NCI-H2171 (cell line): ENCODE results near the gene CTNNA2.
"Not testable (repeated sequence)": the region's sequence is repeated elsewhere in the genome, so short reads cannot be mapped to it uniquely, and the experiment has no call there.

Source experiments
- DNase-seq: peaks from one replicate; lab custom pipeline; 2025; lab: John Stamatoyannopoulos, UW

CTNNA2 gene

DNA sequence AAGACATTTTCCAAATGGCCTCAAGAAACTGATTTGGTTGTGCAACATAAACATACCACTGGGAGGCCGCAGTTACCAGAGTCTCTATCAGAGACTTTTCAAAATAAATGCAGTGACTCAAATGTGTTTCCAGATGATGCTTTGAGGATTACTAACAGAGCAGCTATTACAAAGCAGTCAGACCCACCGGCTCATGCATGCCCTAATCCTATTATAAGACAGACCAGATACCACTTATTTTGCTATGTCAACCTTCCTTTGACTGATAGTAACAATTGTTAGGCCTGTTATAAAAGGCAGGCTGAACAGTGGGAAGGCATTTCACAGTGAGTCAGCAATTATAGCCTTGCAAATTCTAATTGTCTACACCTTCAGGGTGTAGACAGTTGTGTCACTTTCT, 574.0 kb downstream of the CTNNA2 start:
- DNase-seq: no peak

DNA sequence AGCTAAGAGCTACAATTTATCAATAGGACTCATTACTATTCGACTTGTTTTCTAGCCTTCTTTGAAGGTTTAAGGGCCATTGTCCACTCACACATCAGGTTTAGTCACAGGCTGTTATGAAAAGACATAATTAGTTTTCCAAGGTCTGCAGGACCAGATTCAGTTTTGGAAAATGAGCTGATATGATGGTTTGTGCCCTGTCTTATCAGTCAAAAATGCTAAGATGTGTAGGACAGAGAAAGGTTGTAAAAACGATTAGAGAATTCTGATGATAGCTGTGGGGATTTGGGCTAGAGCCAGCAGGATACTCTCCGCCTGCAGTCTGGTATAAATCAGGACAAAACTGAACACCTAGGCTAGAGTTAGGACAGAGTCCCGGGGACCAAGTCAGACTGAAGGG, 578.4 kb downstream of the CTNNA2 start:
- no peak for DNase-seq

DNA sequence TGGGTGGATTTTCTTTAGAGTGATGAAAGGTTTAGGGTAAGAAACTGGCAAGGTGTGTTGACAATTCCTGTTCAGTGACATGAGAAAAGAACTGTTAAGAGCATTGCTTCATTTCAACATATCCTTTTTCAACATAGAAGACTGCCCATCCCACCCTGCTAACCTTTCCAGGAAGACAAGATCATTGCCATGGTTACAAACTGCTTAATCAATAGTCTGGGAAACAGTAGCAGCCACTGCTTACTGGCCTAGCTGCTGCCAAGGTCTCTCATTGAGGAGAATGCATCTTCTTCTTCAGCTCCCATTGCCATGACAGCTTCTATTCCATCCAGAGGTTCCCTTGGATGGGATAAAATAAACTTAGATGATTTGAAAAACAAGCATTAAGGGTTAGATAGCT, 579.6 kb downstream of the CTNNA2 start:
- DNase-seq: no peak

DNA sequence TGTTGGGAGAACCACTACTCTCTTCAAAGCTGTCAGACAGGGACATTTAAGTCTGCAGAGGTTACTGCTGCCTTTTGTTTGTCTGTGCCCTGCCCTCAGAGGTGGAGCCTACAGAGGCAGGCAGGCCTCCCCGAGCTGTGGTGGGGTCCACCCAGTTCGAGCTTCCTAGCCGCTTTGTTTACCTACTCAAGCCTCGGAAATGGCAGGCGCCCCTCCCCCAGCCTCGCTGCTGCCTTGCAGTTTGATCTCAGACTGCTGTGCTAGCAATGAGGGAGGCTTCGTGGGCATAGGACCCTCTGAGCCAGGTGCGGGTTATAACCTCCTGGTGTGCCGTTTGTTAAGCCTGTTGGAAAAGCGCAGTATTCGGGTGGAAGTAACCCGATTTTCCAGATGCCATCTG, 585.7 kb downstream of the CTNNA2 start:
- peak; percentile 21 for DNase-seq

DNA sequence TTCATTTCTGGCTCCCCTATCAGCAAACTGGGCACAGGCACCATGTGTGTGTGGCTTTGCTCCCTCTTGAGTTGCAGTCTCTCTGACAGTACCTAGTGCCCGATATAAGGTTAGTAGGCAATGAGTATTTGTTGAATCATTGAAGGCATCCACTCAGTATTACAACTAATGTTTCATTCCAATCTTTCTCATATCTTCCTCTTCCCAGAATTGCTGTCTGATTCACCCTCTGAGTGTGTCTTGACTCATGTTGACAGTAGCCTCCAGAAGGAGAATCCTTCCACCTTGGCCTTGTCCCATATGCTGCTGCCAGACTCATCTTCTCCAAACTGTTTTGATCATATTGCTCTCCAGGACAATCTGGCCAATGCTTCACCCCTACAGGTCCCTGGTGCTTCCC, 589.2 kb downstream of the CTNNA2 start:
- no peak for DNase-seq

DNA sequence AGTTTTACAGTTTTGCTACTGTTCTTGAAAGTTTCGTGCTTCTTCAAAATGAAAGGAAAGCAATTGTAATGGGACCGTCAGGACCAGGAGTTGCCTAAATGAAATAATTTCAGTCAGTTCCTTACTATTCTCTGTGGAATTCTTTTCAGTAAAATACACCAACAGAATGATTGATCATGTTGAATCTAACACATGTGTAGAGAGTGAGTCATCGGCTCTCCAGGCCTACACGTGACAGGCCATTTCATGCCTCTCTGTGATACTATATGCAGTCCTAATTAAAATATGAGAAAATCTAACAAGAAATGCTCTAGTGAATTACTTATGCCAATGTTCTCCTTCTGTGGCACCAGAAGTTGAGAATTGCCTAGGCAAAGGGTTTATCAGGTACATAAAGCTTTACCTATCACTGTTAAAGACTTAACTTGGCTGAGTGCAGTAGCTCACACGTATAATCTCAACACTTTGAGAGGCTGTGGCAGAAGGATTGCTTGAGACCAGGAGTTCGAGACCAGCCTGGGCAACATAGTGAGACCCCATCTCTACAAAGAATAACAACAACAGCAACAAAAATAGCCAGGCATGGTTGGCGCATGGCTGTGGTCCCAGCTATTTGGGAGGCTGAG, 592.3 kb downstream of the CTNNA2 start:
- DNase-seq: no peak

DNA sequence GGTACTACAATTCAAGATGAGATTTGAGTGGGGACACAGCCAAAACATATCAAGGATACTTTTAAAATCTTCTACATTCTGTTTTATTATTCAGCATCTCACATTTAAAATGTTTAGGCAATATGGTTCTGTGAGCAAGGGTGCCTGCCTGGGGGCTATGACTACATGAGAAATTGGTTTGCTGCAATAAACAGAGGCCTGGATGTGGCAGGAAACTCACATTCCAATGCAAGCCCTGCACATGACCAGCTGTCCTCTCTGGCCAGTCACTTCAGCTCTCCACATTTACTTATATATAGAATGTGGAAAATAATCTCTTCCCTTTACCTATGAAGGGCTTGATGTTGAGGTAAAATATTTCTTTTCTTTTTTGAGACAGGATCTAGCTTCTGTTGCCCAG, 598.3 kb downstream of the CTNNA2 start:
- no peak for DNase-seq

DNA sequence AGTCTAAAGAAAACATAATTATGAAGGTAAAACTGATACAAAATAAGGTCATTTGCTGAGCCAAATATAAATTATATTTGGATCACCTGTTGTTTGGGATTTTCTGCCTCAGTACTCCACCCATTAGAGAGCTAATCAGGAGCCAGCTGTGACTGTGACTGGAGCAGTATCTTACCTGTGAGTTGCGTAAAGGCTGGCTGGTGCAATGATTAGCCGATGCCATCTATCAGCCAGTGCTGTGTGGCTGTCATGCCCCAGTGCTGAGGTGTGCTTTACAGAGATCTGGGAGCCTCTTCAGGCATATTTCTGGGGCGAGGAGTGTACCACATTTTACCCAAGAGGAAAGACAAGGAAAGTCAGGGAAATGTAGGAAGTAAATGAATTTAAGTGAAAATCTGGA, 599.9 kb downstream of the CTNNA2 start:
- peak; percentile 70 for DNase-seq

DNA sequence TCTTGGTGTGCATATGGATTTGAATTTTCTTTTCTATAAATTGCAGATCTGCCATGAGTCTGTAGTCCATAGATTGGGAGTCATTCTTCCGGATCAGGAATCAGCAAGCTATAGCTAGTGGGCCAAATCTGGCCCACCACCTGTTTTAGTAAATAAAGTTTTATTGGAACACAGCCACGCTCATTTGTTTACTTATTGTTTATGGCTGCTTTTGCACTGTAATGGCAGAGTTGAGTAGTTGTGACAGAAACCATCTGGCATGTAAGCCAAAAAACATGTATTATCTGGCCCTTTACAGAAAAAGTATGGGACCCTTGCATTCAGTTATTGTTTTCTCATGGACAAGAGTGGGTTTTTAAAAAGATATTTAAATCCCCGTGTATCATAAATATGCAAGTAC, 600.5 kb downstream of the CTNNA2 start:
- DNase-seq: peak; percentile 60

DNA sequence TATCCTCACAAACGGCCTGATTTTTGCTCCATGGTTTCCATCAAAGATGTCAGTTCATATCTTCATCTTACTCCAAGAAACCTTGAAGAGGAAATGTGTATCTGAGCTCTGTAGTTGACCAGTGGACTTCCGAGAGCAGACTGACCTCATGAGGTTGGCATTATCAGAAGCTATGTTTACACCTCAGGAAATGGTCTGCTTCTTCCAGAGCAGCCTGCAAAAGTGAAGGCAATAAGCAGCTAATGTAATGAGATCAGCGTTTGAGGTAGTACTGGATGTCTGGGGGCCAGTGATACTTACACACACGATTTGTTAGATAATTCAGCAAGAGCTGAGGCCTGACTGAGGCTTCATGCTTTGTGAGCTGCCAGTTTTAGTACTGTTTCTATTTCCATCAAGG, 602.0 kb downstream of the CTNNA2 start:
- DNase-seq: no peak

DNA sequence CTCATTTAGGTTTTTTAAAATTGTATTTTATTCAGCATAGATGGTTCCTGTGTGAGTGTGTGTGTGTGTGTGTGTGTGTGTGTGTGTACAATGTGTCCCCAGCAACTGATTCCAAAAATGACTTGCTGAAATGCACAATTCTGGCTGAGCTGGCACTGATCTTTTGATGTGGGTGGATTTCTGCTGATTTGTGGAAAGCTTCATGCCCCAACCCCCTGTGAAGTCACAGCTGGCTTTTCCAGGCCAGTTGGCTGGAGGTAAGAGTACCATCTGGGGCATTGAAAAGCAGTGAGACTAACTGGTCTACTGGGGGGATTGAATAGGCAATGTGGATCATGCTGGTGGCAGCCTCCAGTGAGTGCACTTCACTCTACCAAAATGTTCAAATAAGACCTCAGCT, 604.5 kb downstream of the CTNNA2 start:
- DNase-seq: peak; percentile 68

DNA sequence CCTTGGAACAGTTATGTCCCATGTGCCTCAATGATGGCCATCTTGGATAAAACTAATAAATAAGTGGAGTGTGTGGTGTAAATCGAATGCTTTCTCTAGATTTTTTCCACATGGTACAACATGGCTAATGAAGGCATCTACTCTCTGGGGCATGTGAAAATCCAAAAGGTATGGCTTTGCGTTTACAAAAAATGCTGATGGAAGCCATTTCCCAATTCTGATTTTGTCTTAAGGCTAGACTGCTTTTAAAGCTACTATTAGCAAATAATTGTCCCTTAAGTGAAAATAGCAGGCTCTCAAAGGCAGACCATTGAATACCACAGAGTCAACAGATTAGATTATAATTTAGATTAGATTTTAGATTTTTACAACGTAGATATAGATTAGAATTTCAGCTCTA, 608.0 kb downstream of the CTNNA2 start:
- no peak for DNase-seq

DNA sequence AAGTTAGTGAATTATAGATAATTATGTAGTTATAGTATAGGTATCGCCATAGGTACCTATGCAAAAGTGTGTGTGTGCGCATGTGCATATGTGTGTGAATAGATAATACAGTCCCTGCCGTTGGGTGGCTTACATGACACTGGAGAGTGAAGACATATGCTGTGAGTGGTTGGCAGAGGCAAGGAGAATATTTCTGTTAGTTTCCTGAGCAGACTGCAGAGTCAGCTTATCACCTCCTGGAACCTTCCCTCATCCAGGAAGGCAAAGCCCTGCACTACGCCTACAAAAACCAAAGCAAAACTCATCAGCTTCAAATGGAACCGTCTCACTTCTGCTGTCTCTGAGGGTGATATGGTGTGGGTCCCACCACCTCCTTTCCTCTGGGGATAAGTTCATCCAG, 609.8 kb downstream of the CTNNA2 start:
- DNase-seq: no peak

DNA sequence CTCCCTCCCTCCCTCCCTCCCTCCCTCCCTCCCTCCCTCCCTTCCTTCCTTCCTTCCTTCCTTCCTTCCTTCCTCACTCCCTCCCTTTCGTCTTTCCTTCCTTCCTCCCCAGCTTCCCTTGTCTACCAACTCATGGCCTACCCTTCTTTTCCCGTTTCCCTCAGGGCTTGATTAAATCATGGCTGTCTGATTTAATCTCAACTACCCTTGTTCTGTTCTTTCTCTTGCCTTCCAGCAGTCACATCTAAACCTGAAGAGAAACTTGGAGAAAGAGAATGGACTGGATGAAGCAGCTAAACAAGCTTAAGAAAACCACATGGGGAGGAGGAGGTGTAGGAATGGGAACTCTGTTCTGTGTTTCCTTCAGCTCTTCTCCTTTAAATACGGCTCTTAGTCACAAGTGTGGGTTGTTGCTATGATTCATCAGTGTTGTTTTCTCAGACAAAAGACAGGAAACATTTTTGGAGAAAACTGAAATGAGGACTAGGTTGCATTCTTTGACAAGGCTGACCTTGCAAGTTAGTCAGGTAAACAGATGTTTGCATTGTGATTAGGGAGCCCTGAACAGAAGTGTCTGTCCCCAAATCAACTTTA, 613.8 kb downstream of the CTNNA2 start:
- no peak for DNase-seq

DNA sequence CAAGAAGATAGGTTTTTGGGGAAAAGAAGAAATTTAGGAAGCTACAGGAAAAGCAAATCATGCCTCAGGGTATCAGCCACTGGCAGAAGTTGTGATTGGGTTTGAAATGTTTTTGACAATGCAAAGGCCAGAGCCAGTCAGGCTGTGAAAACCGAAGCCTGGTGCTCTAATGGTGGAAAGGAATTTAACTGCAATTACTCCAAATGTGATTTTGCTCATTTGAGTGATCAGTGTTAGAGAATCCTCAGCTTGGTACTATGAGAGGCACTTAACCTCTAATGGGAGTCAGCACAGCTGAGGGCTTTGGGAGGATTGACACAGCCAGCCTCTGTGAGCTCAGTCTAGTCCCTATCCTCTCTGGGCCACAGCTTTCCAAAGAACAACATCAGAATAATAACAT, 615.2 kb downstream of the CTNNA2 start:
- no peak for DNase-seq

DNA sequence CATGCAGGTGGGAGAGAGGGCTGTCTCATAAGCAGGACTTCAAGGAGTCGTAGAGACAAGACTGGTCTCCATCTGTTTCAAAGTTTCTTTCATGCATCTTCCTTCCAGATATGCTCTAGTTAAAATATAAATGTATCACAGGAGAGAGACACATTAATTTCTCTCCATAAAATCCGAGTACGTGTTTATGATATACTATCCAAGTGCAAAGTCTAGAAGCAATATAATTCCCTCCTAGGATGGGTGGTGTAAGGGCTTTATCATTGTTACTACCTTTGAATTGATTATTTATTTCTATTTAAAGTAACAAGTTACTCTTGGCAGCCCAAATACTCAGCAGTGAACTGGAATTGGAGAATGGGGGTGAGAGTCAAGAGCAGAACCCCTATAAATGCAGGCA, 619.4 kb downstream of the CTNNA2 start:
- no peak for DNase-seq

DNA sequence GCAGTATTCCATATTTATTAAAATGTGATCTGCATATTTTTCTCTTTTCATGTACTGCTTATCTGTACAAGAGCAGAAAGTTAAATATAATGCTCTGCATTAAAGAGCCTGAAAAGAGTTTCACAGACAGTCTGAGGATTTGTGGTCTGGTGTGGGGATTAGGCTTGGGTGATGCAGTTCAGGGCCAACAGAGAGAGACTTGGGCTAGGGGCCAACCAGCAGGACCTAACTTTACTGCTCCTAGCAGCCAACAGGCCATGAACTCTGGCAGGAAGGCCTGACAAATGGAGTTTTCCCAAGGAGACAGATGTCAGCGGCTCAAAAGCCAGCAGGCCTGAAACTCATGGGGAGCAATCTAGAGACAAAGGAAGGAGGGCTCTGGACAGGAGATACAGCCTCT, 622.1 kb downstream of the CTNNA2 start:
- DNase-seq: no peak

DNA sequence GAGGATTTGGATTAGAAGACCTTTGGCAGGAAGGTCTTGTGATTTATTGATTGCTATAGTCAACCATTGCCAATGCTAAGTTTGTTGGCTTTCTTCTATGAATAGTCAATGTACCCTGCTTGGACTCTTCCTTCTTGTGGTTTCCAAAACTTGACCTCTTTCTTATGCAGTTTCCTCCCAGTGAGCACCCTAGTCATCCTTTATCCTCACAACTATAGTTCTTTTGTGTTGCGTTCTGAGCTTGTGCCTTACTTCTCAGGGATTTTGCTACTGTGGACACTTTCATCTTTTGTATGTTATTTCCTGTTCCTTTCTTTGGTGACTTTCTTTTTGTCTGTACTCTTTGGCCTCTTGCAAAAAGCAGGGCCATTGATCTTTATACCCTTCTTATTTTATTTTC, 623.5 kb downstream of the CTNNA2 start:
- DNase-seq: no peak

DNA sequence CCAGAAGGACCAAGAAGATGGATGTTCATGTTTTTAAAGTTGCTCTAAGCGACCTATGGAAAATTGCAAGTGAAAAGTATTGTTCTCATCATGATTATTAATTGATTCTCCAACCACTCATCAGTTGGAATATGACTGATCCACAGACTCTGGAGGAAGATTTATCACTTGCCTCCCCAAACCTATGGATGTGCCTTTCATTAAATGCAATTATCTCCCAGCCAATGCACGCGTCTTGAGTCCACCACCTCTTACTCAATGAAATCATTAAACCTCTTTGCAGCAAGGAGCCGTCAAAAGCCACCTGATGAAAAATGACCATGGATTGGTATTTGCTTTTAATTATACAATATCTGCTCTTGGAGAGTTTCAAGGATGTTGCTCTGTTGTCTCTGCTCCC, 626.1 kb downstream of the CTNNA2 start:
- no peak for DNase-seq

DNA sequence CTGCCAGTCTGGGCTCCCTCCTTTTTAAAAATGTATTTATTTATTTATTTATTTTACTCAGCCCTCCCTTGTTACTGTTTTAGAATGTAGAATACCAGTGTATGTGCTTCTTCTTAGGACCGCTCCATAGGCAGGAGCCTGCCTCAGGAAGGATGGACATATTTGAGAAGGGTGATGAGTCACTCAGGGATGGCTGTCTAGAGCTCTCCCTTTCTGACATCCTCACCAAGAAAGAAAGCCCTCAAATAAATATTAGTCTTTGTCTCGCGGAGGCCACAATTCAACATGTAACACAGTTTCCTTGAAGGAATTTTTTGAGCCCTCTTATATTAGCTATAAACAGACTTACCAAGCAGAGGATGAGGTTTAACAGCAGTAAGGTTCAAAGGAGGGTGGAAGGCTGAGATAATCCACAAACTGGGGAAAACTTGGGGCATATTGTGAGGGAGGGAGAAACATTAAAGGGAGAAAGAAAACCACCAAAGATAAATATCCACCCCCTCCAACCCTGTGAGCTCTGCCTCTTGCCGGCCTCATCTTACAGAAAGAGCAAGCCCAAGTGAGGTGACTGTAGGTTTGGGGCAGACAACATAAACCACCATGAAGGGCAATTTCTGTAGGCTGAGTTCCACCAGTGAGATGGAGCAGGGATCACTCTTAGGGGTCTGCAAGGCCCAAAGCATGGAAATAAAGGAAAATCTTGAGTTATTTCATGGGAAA, 628.3 kb downstream of the CTNNA2 start:
- DNase-seq: no peak

DNA sequence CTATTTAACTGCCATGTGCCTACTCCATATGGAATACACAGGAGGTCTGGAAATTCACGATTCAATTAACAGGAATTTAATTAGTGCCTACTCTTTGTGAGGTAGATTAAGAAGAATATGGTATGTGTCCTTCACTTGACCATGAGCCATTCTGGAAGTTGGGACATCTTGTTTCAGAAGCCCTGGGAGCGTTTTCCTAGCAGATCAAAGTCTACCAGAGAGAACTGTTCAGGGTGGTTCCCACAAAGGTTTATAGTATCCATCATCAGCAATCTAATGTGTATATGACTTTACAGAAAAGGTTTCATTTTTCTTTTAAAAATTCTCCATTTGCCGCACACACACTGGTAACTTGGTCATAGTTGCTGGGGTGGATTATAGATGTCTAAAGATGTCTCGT, 632.6 kb downstream of the CTNNA2 start:
- no peak for DNase-seq

DNA sequence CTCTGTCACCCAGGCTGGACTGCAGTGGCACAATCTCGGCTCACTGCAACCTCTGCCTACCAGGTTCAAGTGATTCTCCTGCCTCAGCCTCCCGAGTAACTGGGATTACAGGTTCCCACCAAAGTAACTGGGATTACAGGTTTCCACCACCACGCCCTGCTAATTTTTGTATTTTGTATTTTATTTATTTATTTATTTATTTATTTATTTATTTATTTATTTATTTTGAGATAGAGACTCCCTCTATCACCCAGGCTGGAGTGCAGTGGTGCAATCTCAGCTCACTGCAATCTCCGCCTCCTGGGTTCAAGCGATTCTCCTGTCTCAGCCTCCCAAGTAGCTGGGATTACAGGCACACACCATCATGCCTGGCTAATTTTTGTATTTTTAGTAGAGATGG, 633.9 kb downstream of the CTNNA2 start:
- not testable (repeated sequence) for DNase-seq

DNA sequence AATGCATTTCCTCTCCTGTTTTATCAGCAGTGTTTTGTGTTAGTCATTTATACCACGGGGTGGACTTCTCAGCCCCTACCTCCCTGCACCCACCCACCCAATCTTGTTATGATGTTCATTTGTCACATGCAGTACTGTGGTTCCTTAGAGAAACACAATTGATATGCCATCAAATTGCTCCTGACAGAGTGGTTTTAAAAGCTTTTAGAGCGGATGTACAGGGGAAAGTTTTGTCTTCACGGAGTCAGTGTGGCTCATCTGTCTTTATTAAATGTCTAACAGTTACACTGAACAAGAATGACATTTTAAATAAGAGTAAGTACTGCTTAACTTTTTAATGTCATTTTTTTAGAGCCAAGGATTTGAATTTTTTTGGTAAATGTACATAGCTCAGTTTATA, 634.8 kb downstream of the CTNNA2 start:
- no peak for DNase-seq

DNA sequence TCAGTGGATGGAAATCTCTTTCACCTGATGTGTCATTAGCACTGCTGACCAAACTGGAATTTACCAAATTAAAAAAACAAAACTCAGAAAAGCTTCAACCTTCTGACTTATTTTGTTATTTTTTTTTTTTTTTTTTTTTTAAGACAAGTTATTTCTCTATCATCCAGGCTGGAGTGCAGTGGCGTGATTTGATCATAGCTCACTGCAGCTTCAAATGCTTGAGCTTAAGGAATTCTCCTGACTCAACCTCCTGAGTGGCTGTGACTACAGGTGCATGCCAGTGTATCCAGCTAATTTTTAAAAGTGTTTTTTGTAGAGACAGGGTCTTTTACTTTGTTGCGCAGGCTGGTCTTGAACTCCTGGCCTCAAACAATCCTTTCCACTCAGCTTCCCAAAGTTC, 636.1 kb downstream of the CTNNA2 start:
- DNase-seq: no peak
